ENCODE measurements around the gene ADAMTSL1. TPM values are rescaled to one million over a fixed set of nuclear protein-coding genes. Genes with fewer than 3 reads are reported as not detected.

The ADAMTSL1 gene
- total RNA-seq, 1 experiment from 2014 or later = not detected

DNA sequence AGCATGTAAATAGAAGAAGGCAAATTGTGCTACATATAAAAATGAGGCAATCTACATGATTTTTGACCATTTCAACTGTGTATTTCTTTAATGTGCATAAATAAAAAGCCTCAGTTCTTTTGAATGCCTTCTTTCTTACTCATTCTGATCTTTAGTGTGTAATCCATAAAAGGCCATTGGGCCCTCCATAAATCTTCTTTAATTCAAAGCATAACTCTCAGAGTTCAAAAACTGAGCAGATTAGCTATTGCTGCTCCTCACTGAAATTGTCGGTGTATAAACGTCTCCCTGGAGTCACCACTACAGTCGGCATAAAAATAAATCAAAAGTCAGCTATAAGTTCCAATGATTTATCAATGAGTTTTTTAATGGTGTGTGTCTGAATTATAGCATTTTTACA, 45.3 kb upstream of the ADAMTSL1 start:
- H3K27ac ChIP-seq (ENCODE audit: low read depth, low read length) = no peak overlapping the region
- H4K20me1 ChIP-seq (ENCODE audit: insufficient read depth) = no peaks in the 10 kb centered on the region
- ChIA-PET RAD21 (ENCODE audit: low non-redundant PET in 1 of 2, low total read pairs in 2 of 2, uncharacterized antibody in 2 of 2, unreplicated experiment in 2 of 2) (no interaction called here), POLR2A (no interaction called here), CTCF (interaction anchor here (1.1 kb wide), 1 partner anchor 14 kb away, joined by 3 read pairs; no protein-coding TSS in a partner anchor)
- H3K79me2 ChIP-seq (ENCODE audit: insufficient read depth, low read length) = no peaks in the 10 kb centered on the region
- H2AFZ ChIP-seq (ENCODE audit: low read depth, low read length, poor library complexity, severe bottlenecking) = no peak overlapping the region
- no peak overlapping the region for H3K4me3 ChIP-seq (replicated peaks in 1 of 2; ENCODE audit: low read depth in 1 of 2, low read length in 2 of 2)
- no peaks in the 10 kb centered on the region for H3K27me3 ChIP-seq (ENCODE audit: insufficient read depth, low read length)
- H3K9me3 ChIP-seq (ENCODE audit: control insufficient read depth in 1 of 2, insufficient read depth in 1 of 2, low read depth in 1 of 2, low read length in 2 of 2) = no peaks in the 10 kb centered on the region
- intact Hi-C loops (cut with micrococcal nuclease) = no loop called here
- TF ChIP-seq SIN3A (IDR thresholded peaks at IDR 0.05; ENCODE audit: low read depth) (no peak), SP1 (IDR thresholded peaks at IDR 0.05; ENCODE audit: low read depth) (no peak), SRF (IDR thresholded peaks at IDR 0.05; ENCODE audit: low read depth) (no peak), EZH2phosphoT487 (IDR thresholded peaks at IDR 0.05; ENCODE audit: borderline replicate concordance) (no peak), CBX3 (IDR thresholded peaks at IDR 0.05; ENCODE audit: low read depth) (no peak), EGR1 (IDR thresholded peaks at IDR 0.05; ENCODE audit: low read depth) (no peak), CEBPB (IDR thresholded peaks at IDR 0.05; ENCODE audit: low read depth) (no peak), TCF7L2 (IDR thresholded peaks at IDR 0.05; ENCODE audit: borderline replicate concordance, extremely low read depth, insufficient read depth, insufficient read length) (no peak), POLR2A (IDR thresholded peaks at IDR 0.05; ENCODE audit: borderline replicate concordance, extremely low read depth, insufficient read depth, insufficient read length) (no peak), RAD21 (IDR thresholded peaks at IDR 0.05; ENCODE audit: low read depth) (no peak), JUND (IDR thresholded peaks at IDR 0.05) (no peak), ELF1 (IDR thresholded peaks at IDR 0.05; ENCODE audit: borderline replicate concordance, low read depth) (no peak), FOSL1 (IDR thresholded peaks at IDR 0.05; ENCODE audit: low read depth) (no peak), ZFX (IDR thresholded peaks at IDR 0.05) (no peak), POLR2AphosphoS5 (IDR thresholded peaks at IDR 0.05; ENCODE audit: low read depth, low read length) (no peak), EZH2 (IDR thresholded peaks at IDR 0.05) (no peak)
- TF ChIP-seq, protein P1, sequence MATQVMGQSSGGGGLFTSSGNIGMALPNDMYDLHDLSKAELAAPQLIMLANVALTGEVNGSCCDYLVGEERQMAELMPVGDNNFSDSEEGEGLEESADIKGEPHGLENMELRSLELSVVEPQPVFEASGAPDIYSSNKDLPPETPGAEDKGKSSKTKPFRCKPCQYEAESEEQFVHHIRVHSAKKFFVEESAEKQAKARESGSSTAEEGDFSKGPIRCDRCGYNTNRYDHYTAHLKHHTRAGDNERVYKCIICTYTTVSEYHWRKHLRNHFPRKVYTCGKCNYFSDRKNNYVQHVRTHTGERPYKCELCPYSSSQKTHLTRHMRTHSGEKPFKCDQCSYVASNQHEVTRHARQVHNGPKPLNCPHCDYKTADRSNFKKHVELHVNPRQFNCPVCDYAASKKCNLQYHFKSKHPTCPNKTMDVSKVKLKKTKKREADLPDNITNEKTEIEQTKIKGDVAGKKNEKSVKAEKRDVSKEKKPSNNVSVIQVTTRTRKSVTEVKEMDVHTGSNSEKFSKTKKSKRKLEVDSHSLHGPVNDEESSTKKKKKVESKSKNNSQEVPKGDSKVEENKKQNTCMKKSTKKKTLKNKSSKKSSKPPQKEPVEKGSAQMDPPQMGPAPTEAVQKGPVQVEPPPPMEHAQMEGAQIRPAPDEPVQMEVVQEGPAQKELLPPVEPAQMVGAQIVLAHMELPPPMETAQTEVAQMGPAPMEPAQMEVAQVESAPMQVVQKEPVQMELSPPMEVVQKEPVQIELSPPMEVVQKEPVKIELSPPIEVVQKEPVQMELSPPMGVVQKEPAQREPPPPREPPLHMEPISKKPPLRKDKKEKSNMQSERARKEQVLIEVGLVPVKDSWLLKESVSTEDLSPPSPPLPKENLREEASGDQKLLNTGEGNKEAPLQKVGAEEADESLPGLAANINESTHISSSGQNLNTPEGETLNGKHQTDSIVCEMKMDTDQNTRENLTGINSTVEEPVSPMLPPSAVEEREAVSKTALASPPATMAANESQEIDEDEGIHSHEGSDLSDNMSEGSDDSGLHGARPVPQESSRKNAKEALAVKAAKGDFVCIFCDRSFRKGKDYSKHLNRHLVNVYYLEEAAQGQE (IDR thresholded peaks at IDR 0.05; ENCODE audit: low read depth) = no peak
- TF ChIP-seq, protein P2, sequence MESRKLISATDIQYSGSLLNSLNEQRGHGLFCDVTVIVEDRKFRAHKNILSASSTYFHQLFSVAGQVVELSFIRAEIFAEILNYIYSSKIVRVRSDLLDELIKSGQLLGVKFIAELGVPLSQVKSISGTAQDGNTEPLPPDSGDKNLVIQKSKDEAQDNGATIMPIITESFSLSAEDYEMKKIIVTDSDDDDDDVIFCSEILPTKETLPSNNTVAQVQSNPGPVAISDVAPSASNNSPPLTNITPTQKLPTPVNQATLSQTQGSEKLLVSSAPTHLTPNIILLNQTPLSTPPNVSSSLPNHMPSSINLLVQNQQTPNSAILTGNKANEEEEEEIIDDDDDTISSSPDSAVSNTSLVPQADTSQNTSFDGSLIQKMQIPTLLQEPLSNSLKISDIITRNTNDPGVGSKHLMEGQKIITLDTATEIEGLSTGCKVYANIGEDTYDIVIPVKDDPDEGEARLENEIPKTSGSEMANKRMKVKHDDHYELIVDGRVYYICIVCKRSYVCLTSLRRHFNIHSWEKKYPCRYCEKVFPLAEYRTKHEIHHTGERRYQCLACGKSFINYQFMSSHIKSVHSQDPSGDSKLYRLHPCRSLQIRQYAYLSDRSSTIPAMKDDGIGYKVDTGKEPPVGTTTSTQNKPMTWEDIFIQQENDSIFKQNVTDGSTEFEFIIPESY (IDR thresholded peaks at IDR 0.05; ENCODE audit: extremely low read depth, insufficient replicate concordance, low read length) = no peak
- H3K4me2 ChIP-seq (ENCODE audit: low read length) = no peak overlapping the region
- H3K36me3 ChIP-seq (ENCODE audit: control insufficient read depth in 1 of 2, insufficient read depth in 2 of 2, low read length in 2 of 2) = no peaks in the 10 kb centered on the region
- no peaks in the 10 kb centered on the region for H3K9me2 ChIP-seq (ENCODE audit: insufficient read depth)
- ATAC-seq (no peak), DNase-seq (ENCODE audit: low read depth, low spot score) (no peak)
- H3K4me1 ChIP-seq (ENCODE audit: control insufficient read depth in 1 of 2, insufficient read depth in 2 of 2, low read length in 2 of 2) = no peaks in the 10 kb centered on the region
- BruUV-seq (replicated peaks) = no TSS peak
- no peak overlapping the region for H3K9ac ChIP-seq (ENCODE audit: low read length)
